Breast epithelium (tissue), 3 donors: Measurements from ENCODE around the gene TPX2.

Experiments
- CTCF ChIP-seq, 3 donors: fragments of 450-650 bp; IDR thresholded peaks; one replicate each; pipeline ENCODE4 v1.5.1; 2016 to 2017; ENCODE audit warnings: antibody characterized with exemption in 3 of 3, mild to moderate bottlenecking in 3 of 3, moderate library complexity in 3 of 3
- POLR2A ChIP-seq: fragments of 450-650 bp; IDR thresholded peaks from one replicate; pipeline ENCODE4 v1.6.1; 2016; ENCODE audit warnings: antibody characterized with exemption, mild to moderate bottlenecking, moderate library complexity

DNA sequence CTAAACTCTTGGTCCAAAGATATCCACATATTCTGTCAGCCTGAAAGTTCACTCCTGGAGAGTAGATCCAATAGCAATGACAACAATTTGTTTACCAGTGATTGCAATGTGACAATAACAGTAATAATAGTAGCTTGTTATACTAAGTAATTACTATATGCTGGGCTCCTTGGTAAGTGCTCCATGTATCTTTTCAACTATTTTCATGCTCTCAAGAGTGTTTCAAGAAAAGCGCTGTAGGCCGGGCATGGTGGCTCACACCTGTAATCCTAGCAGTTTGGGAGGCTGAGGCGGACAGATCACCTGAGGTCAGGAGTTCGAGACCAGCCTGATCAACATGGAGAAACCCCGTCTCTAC lies 31.9 kb upstream of the TPX2 start:
- no peak for TF ChIP-seq CTCF (IDR thresholded peaks at IDR 0.05)
- TF ChIP-seq POLR2A, result no peak
